Epithelial cell of esophagus (primary cell): ENCODE measurements around the gene SEMA3A.

Experiments used
- DNase-seq: peaks from one replicate; pipeline ENCODE4 v3.0.0; 2010; ENCODE audit warnings: low read depth
- H3K4me3 ChIP-seq: 2 replicates; pipeline ENCODE4 v1.5.1; 2011; ENCODE audit warnings: mild to moderate bottlenecking, low read length, control low read depth
- TF ChIP-seq, protein P1 (sequence below): IDR thresholded peaks from 2 replicates; pipeline ENCODE4 v1.5.1; 2011; ENCODE audit warnings: low read depth, mild to moderate bottlenecking, low read length, control low read depth, inconsistent platforms; ENCODE audit not compliant: insufficient read depth; ENCODE audit errors: missing control alignments

The SEMA3A gene

DNA sequence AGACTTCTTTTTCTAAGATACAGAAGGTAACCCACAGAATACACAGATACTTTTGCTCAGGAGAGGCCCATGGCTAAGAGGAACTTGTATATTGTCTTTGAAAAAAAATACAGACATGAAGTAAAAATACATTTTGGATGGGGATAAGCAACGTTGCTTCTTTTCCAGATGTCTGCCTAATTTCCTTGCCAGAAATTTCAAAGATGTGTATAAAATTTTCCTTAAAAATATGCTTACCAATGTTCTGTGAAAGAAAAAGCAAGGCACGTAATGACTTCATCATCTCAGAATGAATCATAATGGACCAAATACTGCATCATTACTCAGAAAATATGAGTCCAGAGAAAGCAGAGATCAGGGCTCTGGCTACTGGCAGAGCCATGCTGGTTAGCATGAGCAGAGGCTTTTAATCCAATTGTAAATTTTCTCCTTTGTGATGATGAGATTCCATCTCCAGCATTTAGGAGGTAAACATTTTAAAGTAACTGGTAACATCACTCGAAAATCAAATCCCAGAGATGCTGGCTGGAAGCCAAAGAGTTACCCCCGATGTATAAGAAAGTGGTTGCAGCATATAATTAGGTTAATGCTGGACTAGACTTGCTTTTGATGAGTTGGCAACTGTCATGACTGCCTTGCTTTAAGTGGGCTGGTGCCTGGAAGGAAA lies 272.5 kb downstream of the SEMA3A start:
- H3K4me3 ChIP-seq, result no peak overlapping the region

DNA sequence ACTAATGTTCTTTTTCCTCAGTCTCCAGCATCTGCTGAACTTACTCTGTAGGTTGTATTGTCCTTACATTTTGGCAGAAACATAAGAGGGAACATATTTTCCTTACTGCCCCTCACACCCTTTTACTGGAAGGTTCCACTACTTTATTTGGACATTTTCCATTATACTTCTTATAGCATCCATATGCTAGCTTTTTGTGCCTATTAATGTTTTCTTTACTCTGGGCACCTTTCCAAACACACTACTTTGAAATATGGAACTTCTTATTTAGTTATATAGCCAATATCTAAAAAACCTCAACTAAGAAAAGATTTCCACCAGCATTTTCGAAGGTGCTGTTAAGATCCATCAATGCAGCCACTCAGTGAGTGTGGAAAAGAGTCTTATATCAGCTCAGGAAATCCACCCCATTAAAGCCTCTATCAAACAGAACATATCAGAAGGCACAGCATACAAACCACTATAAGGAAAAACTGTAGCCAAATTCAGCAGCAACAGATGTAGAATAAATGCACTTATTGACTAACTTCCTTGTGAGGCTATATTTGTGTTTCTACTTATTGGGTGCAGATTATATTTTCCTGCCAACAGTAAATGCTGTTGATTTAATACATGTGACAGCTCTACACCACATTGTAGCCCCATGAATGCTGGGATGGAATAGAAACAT lies 273.2 kb downstream of the SEMA3A start:
- TF ChIP-seq, protein P1, sequence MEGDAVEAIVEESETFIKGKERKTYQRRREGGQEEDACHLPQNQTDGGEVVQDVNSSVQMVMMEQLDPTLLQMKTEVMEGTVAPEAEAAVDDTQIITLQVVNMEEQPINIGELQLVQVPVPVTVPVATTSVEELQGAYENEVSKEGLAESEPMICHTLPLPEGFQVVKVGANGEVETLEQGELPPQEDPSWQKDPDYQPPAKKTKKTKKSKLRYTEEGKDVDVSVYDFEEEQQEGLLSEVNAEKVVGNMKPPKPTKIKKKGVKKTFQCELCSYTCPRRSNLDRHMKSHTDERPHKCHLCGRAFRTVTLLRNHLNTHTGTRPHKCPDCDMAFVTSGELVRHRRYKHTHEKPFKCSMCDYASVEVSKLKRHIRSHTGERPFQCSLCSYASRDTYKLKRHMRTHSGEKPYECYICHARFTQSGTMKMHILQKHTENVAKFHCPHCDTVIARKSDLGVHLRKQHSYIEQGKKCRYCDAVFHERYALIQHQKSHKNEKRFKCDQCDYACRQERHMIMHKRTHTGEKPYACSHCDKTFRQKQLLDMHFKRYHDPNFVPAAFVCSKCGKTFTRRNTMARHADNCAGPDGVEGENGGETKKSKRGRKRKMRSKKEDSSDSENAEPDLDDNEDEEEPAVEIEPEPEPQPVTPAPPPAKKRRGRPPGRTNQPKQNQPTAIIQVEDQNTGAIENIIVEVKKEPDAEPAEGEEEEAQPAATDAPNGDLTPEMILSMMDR, result no peak
- H3K4me3 ChIP-seq, result no peak overlapping the region
- DNase-seq, result no peak

More for the DNA sequence above, 272.5 kb downstream of the SEMA3A start:
- peak; percentile 34 for DNase-seq
- TF ChIP-seq, protein P1, result no peak

DNA sequence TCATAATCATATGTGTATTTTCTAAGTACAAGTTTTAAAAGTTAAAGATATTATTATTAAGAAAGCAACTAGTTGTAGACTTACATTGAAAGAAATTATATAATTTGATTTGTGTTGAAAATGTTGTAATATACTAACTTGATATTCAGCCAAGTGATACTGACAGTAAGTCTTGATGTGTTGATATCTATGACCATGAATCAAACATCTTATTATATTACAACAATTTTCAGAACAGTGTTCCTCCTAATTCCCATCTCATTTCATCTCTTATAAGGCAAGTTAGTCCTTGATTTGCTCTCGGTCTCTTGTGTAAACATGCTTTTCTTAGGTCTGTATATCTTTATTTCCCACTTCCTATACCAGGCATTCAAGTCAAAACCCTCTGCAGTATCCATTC lies 276.4 kb downstream of the SEMA3A start:
- no peak overlapping the region for H3K4me3 ChIP-seq
- TF ChIP-seq, protein P1, result no peak
- DNase-seq, result no peak

DNA sequence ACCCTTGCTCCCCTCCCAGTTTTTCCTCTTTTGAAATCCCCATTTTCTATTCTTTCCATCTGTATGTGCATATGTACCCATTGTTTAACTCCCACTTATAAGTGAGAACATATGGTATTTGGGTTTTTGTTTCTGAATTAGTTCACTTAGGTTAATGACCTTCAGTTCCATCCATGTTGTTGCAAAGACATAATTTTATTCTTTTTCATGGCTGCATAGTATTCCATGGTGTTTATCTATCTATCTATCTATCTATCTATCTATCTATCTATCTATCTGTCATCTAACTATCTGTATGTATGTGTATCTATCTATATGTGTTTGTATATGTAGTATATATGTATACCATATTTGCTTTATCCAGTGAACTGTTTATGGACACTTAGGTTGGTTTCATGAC lies 281.4 kb downstream of the SEMA3A start:
- TF ChIP-seq, protein P1, result no peak
- no peak for DNase-seq

DNA sequence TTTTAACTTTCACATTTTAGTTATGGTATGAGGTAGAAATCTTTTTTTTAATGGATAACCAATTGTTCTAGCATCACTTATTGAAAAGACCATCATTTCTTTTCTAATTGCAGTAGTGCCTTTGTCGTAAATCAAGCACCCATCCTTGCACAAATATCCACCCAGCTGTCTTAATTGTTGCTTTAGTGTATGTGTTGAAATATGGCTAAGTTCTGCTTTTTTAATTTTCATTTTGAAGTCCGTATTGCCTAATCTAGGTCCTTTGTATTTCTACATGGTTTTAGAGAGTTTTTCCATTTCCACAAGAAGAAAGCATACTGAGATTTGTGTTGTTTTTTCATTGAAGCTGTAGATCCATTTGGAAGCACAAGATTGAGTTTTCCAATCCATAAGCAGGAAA lies 286.1 kb downstream of the SEMA3A start:
- no peak overlapping the region for H3K4me3 ChIP-seq
- DNase-seq, result no peak
- TF ChIP-seq, protein P1, result no peak

More for the DNA sequence above, 281.4 kb downstream of the SEMA3A start:
- no peak overlapping the region for H3K4me3 ChIP-seq
